Measurements from ENCODE around the gene ESR2. TPM values are rescaled to one million over a fixed set of nuclear protein-coding genes. Genes with fewer than 3 reads are reported as not detected.

ESR2 gene
- total RNA-seq, 1 donor from 2014 or later: 2.2 TPM

- no peaks in the 10 kb centered on the region for H3K4me1 ChIP-seq
- no peaks in the 10 kb centered on the region for H3K27me3 ChIP-seq
- TF ChIP-seq POLR2A (IDR thresholded peaks at IDR 0.05) (no peak), CTCF (IDR thresholded peaks at IDR 0.05) (no peak), POLR2AphosphoS5 (IDR thresholded peaks at IDR 0.05; ENCODE audit: insufficient read depth in 1 of 2, low read depth in 1 of 2) (no peak)
- H3K4me3 ChIP-seq: no peak overlapping the region
- no peak for DNase-seq (ENCODE audit: extremely low spot score in 2 of 2)
- peaks cover 0 to 20% of the 10 kb centered on the region in 2 donors for H3K36me3 ChIP-seq
- H3K9me3 ChIP-seq: no peaks in the 10 kb centered on the region
- H3K27ac ChIP-seq: no peak overlapping the region
- intact Hi-C loops (cut with DNase I): no loop called here
Observed at GRCh38 chr14:64115401-64115800, 178.8 kb downstream of the ESR2 start.

- no peaks in the 10 kb centered on the region for H3K4me1 ChIP-seq
Observed at GRCh38 chr14:64114796-64115195, 179.4 kb downstream of the ESR2 start.

GRCh38 chr14:64114166-64114565, 180.0 kb downstream of the ESR2 start:
- Histone ChIP-seq H3K4me1 (no peaks in the 10 kb centered on the region), H3K36me3 (peaks cover 0 to 15% of the 10 kb centered on the region in 2 donors), H3K27ac (no peak overlapping the region), H3K9me3 (no peaks in the 10 kb centered on the region), H3K4me3 (no peak overlapping the region), H3K27me3 (no peaks in the 10 kb centered on the region)
- intact Hi-C loops (cut with DNase I): no loop called here
- TF ChIP-seq CTCF (IDR thresholded peaks at IDR 0.05) (no peak), POLR2AphosphoS5 (IDR thresholded peaks at IDR 0.05; ENCODE audit: insufficient read depth in 1 of 2, low read depth in 1 of 2) (no peak), POLR2A (IDR thresholded peaks at IDR 0.05) (no peak)
- no peak for DNase-seq (ENCODE audit: extremely low spot score in 2 of 2)

More at GRCh38 chr14:64114796-64115195, 179.4 kb downstream of the ESR2 start:
- intact Hi-C loops (cut with DNase I): no loop called here
- TF ChIP-seq POLR2A (IDR thresholded peaks at IDR 0.05) (no peak), POLR2AphosphoS5 (IDR thresholded peaks at IDR 0.05; ENCODE audit: insufficient read depth in 1 of 2, low read depth in 1 of 2) (no peak), CTCF (IDR thresholded peaks at IDR 0.05) (no peak)
- no peak overlapping the region for H3K27ac ChIP-seq
- no peak for DNase-seq (ENCODE audit: extremely low spot score in 2 of 2)
- no peaks in the 10 kb centered on the region for H3K9me3 ChIP-seq
- H3K27me3 ChIP-seq: no peaks in the 10 kb centered on the region
- H3K4me3 ChIP-seq: no peak overlapping the region
- peaks cover 0 to 20% of the 10 kb centered on the region in 2 donors for H3K36me3 ChIP-seq

GRCh38 chr14:64112867-64113678, 181.1 kb downstream of the ESR2 start:
- no peaks in the 10 kb centered on the region for H3K27me3 ChIP-seq
- peaks cover 0 to 15% of the 10 kb centered on the region in 2 donors for H3K36me3 ChIP-seq
- TF ChIP-seq POLR2AphosphoS5 (IDR thresholded peaks at IDR 0.05; ENCODE audit: insufficient read depth in 1 of 2, low read depth in 1 of 2) (no peak), CTCF (IDR thresholded peaks at IDR 0.05) (no peak), POLR2A (IDR thresholded peaks at IDR 0.05) (no peak)
- no peaks in the 10 kb centered on the region for H3K9me3 ChIP-seq
- intact Hi-C loops (cut with DNase I): no loop called here
- no peak overlapping the region for H3K27ac ChIP-seq
- no peaks in the 10 kb centered on the region for H3K4me1 ChIP-seq
- no peak for DNase-seq (ENCODE audit: extremely low spot score in 2 of 2)
- no peak overlapping the region for H3K4me3 ChIP-seq

GRCh38 chr14:64110802-64111201, 183.4 kb downstream of the ESR2 start:
- Histone ChIP-seq H3K4me3 (no peak overlapping the region), H3K4me1 (no peaks in the 10 kb centered on the region), H3K9me3 (no peaks in the 10 kb centered on the region), H3K36me3 (peaks cover 0 to 23% of the 10 kb centered on the region in 2 donors), H3K27me3 (no peaks in the 10 kb centered on the region), H3K27ac (no peak overlapping the region)
- intact Hi-C loops (cut with DNase I): no loop called here
- TF ChIP-seq POLR2AphosphoS5 (IDR thresholded peaks at IDR 0.05; ENCODE audit: insufficient read depth in 1 of 2, low read depth in 1 of 2): no peak
- no peak for TF ChIP-seq CTCF (IDR thresholded peaks at IDR 0.05)
- no peak for TF ChIP-seq POLR2A (IDR thresholded peaks at IDR 0.05)
- DNase-seq (ENCODE audit: extremely low spot score in 2 of 2): no peak
